GM12872 (cell line): ENCODE measurements around the gene DEFB113.

ENCODE experiments used
- CTCF ChIP-seq: IDR thresholded peaks from 3 replicates; pipeline ENCODE4 v1.5.1; 2011; ENCODE audit warnings: low read depth, mild to moderate bottlenecking, low read length, moderate library complexity; ENCODE audit not compliant: insufficient read depth

Gene DEFB113

GRCh38 chr6:49969605-49970004 is at the start of gene DEFB113:
Gene DEFB113 (minus strand): TSS chr6:49969625. CDS start chr6:49969625, 0 bp downstream.
- TF ChIP-seq CTCF = no peak

- no peak for TF ChIP-seq CTCF
Measured at GRCh38 chr6:50007819-50008218, 38.4 kb upstream of the DEFB113 start.

- no peak for TF ChIP-seq CTCF
Measured at GRCh38 chr6:50003139-50003538, 33.7 kb upstream of the DEFB113 start.

- no peak for TF ChIP-seq CTCF
Measured at GRCh38 chr6:49995278-49995677, 25.9 kb upstream of the DEFB113 start.

- TF ChIP-seq CTCF = no peak
Measured at GRCh38 chr6:49988900-49989299, 19.5 kb upstream of the DEFB113 start.

- no peak for TF ChIP-seq CTCF
Measured at GRCh38 chr6:49987749-49988148, 18.3 kb upstream of the DEFB113 start.

GRCh38 chr6:49986551-49986950 is 17.1 kb upstream of the DEFB113 start:
- no peak for TF ChIP-seq CTCF

GRCh38 chr6:49982046-49982445 is 12.6 kb upstream of the DEFB113 start:
- TF ChIP-seq CTCF = no peak
